IPS DF 6.9 (cell line): ENCODE measurements around the gene C5orf24.

Experiments used
- DNase-seq: peaks from one replicate; pipeline ENCODE4 v3.0.0-alpha.2; 2013; ENCODE audit warnings: low read depth, low spot score
- H3K27ac ChIP-seq: one replicate; pipeline ENCODE4 v1.5.1; 2013; ENCODE audit warnings: low read length, control low read depth
- H3K27me3 ChIP-seq: 2 replicates; pipeline ENCODE4 v1.6.1; 2013; ENCODE audit warnings: mild to moderate bottlenecking, low read length; ENCODE audit not compliant: control insufficient read depth, insufficient read depth
- H3K36me3 ChIP-seq: 2 replicates; pipeline ENCODE4 v1.6.1; 2013; ENCODE audit warnings: low read length; ENCODE audit not compliant: control insufficient read depth, insufficient read depth
- H3K4me1 ChIP-seq: 2 replicates; pipeline ENCODE4 v1.6.1; 2013; ENCODE audit warnings: low read length; ENCODE audit not compliant: control insufficient read depth, insufficient read depth
- H3K4me3 ChIP-seq: 2 replicates; pipeline ENCODE4 v1.5.1; 2013; ENCODE audit warnings: mild to moderate bottlenecking, low read length
- H3K9me3 ChIP-seq: 2 replicates; pipeline ENCODE4 v1.6.1; 2013; ENCODE audit warnings: low read length, inconsistent platforms; ENCODE audit not compliant: control insufficient read depth, insufficient read depth
- WGBS: extraction: QIAGEN DNeasy Blood & Tissue Kit; methylation state at CpG from one replicate; pipeline ENCODE4 v1.1.7; 2013; ENCODE audit warnings: mixed read lengths, missing lambda C conversion rate; ENCODE audit not compliant: insufficient read length, insufficient coverage; 5-methylcytosine and 5-hydroxymethylcytosine counted together

C5orf24 gene

GRCh38 chr5:134845852-134846640 lies at the start of gene C5orf24:
Gene C5orf24 (plus strand): TSS chr5:134845968. CDS start chr5:134854901, 8,933 bp downstream.
- no CpG with 5 or more reads among the region's 84 CpGs for WGBS
- Histone ChIP-seq H3K36me3 (no peaks in the 10 kb centered on the region), H3K27me3 (no peaks in the 10 kb centered on the region), H3K4me3 (peak within 1 kb of the TSS; percentile 78), H3K4me1 (no peaks in the 10 kb centered on the region), H3K9me3 (no peaks in the 10 kb centered on the region), H3K27ac (no peak within 1 kb of the TSS)
- peak; percentile 67 for DNase-seq

- no peak for DNase-seq
- H3K4me3 ChIP-seq: no peak overlapping the region
- no peaks in the 10 kb centered on the region for H3K27me3 ChIP-seq
- no peaks in the 10 kb centered on the region for H3K9me3 ChIP-seq
- H3K4me1 ChIP-seq: no peaks in the 10 kb centered on the region
- H3K27ac ChIP-seq: no peak overlapping the region
- no CpG with 5 or more reads among the region's 5 CpGs for WGBS
- peaks cover 16% of the 10 kb centered on the region; the same call in 1 of the 2 replicates for H3K36me3 ChIP-seq
Observed at GRCh38 chr5:134798468-134798867, 47.3 kb upstream of the C5orf24 start.

- H3K27me3 ChIP-seq: no peaks in the 10 kb centered on the region
- peaks cover 2% of the 10 kb centered on the region; the same call in 1 of the 2 replicates for H3K36me3 ChIP-seq
- H3K27ac ChIP-seq: no peak overlapping the region
- H3K4me1 ChIP-seq: no peaks in the 10 kb centered on the region
- WGBS: no CpG with 5 or more reads among the region's 4 CpGs
- no peaks in the 10 kb centered on the region for H3K9me3 ChIP-seq
- H3K4me3 ChIP-seq: no peak overlapping the region
- no peak for DNase-seq
Observed at GRCh38 chr5:134803821-134804220, 41.9 kb upstream of the C5orf24 start.

GRCh38 chr5:134813407-134813806 lies 32.4 kb upstream of the C5orf24 start:
- Histone ChIP-seq H3K9me3 (no peaks in the 10 kb centered on the region), H3K27ac (no peak overlapping the region), H3K4me3 (no peak overlapping the region), H3K4me1 (no peaks in the 10 kb centered on the region), H3K27me3 (no peaks in the 10 kb centered on the region), H3K36me3 (peaks cover 4% of the 10 kb centered on the region; the same call in 1 of the 2 replicates)
- no peak for DNase-seq
- WGBS: no CpG with 5 or more reads among the region's 2 CpGs

- DNase-seq: no peak
- H3K4me3 ChIP-seq: no peak overlapping the region
- no peaks in the 10 kb centered on the region for H3K4me1 ChIP-seq
- H3K9me3 ChIP-seq: no peaks in the 10 kb centered on the region
- H3K36me3 ChIP-seq: peaks cover 4% of the 10 kb centered on the region; the same call in 1 of the 2 replicates
- no peak overlapping the region for H3K27ac ChIP-seq
- no peaks in the 10 kb centered on the region for H3K27me3 ChIP-seq
Observed at GRCh38 chr5:134813827-134814226, 31.9 kb upstream of the C5orf24 start.

GRCh38 chr5:134817006-134817405 lies 28.8 kb upstream of the C5orf24 start:
- H3K9me3 ChIP-seq: no peaks in the 10 kb centered on the region
- no peaks in the 10 kb centered on the region for H3K4me1 ChIP-seq
- no CpG with 5 or more reads among the region's 4 CpGs for WGBS
- H3K27me3 ChIP-seq: no peaks in the 10 kb centered on the region
- no peak overlapping the region for H3K4me3 ChIP-seq
- DNase-seq: no peak
- peaks cover 6% of the 10 kb centered on the region; the same call in 1 of the 2 replicates for H3K36me3 ChIP-seq
- H3K27ac ChIP-seq: no peak overlapping the region

GRCh38 chr5:134818776-134819175 lies 27.0 kb upstream of the C5orf24 start:
- Histone ChIP-seq H3K27ac (no peak overlapping the region), H3K4me3 (no peak overlapping the region), H3K9me3 (no peaks in the 10 kb centered on the region), H3K27me3 (no peaks in the 10 kb centered on the region), H3K4me1 (no peaks in the 10 kb centered on the region), H3K36me3 (peaks cover 2% of the 10 kb centered on the region; the same call in 1 of the 2 replicates)
- WGBS: no CpG with 5 or more reads among the region's 4 CpGs
- DNase-seq: no peak

- no peaks in the 10 kb centered on the region for H3K27me3 ChIP-seq
- no peaks in the 10 kb centered on the region for H3K4me1 ChIP-seq
- WGBS: no CpG with 5 or more reads among the region's 4 CpGs
- H3K36me3 ChIP-seq: peaks cover 2% of the 10 kb centered on the region; the same call in 1 of the 2 replicates
- DNase-seq: no peak
- H3K27ac ChIP-seq: no peak overlapping the region
- H3K9me3 ChIP-seq: no peaks in the 10 kb centered on the region
- H3K4me3 ChIP-seq: no peak overlapping the region
Observed at GRCh38 chr5:134819407-134819963, 26.3 kb upstream of the C5orf24 start.

- Histone ChIP-seq H3K4me1 (no peaks in the 10 kb centered on the region), H3K9me3 (no peaks in the 10 kb centered on the region), H3K27me3 (no peaks in the 10 kb centered on the region), H3K27ac (no peak overlapping the region), H3K4me3 (no peak overlapping the region), H3K36me3 (peaks cover 5% of the 10 kb centered on the region; the same call in 1 of the 2 replicates)
- no peak for DNase-seq
- WGBS: no CpG with 5 or more reads among the region's 7 CpGs
Observed at GRCh38 chr5:134821841-134822240, 23.9 kb upstream of the C5orf24 start.

- no CpG with 5 or more reads among the region's 1 CpG for WGBS
- H3K4me1 ChIP-seq: no peaks in the 10 kb centered on the region
- no peaks in the 10 kb centered on the region for H3K27me3 ChIP-seq
- H3K4me3 ChIP-seq: no peak overlapping the region
- no peak overlapping the region for H3K27ac ChIP-seq
- peaks cover 5% of the 10 kb centered on the region; the same call in 1 of the 2 replicates for H3K36me3 ChIP-seq
- no peak for DNase-seq
- H3K9me3 ChIP-seq: no peaks in the 10 kb centered on the region
Observed at GRCh38 chr5:134824681-134825080, 21.1 kb upstream of the C5orf24 start.
